Measurements from ENCODE around the gene POU2F2.

POU2F2 gene

GRCh38 chr19:42099336-42099925 is 32.8 kb downstream of the POU2F2 start:
- DNase-seq, result no peak

- DNase-seq, result no peak
Measured at GRCh38 chr19:42098781-42099180, 33.5 kb downstream of the POU2F2 start.

- no peak for DNase-seq
Measured at GRCh38 chr19:42097461-42097860, 34.8 kb downstream of the POU2F2 start.

- no peak for DNase-seq
Measured at GRCh38 chr19:42096255-42096837, 35.9 kb downstream of the POU2F2 start.

- no peak for DNase-seq
Measured at GRCh38 chr19:42095814-42096230, 36.4 kb downstream of the POU2F2 start.

- no peak for DNase-seq
Measured at GRCh38 chr19:42095142-42095813, 37.0 kb downstream of the POU2F2 start.

GRCh38 chr19:42093926-42094325 is 38.3 kb downstream of the POU2F2 start:
- no peak for DNase-seq

- DNase-seq, result no peak
Measured at GRCh38 chr19:42093505-42093904, 38.7 kb downstream of the POU2F2 start.

GRCh38 chr19:42092350-42092749 is 39.9 kb downstream of the POU2F2 start:
- peak; percentile 33 for DNase-seq

GRCh38 chr19:42091742-42092141 is 40.5 kb downstream of the POU2F2 start:
- DNase-seq, result no peak

- no peak for DNase-seq
Measured at GRCh38 chr19:42091300-42091699, 40.9 kb downstream of the POU2F2 start.

- no peak for DNase-seq
Measured at GRCh38 chr19:42090672-42091071, 41.6 kb downstream of the POU2F2 start.

- DNase-seq, result no peak
Measured at GRCh38 chr19:42089772-42090171, 42.5 kb downstream of the POU2F2 start.

GRCh38 chr19:42089191-42089750 is 43.0 kb downstream of the POU2F2 start:
- no peak for DNase-seq

- DNase-seq, result peak; percentile 31
Measured at GRCh38 chr19:42088471-42089190, 43.6 kb downstream of the POU2F2 start.

GRCh38 chr19:42086770-42087550 is 45.3 kb downstream of the POU2F2 start:
- no peak for DNase-seq

- no peak for DNase-seq
Measured at GRCh38 chr19:42086188-42086736, 46.0 kb downstream of the POU2F2 start.

- no peak for DNase-seq
Measured at GRCh38 chr19:42083537-42083936, 48.7 kb downstream of the POU2F2 start.

GRCh38 chr19:42081584-42082203 is 50.6 kb downstream of the POU2F2 start:
- DNase-seq, result peak; percentile 41

- no peak for DNase-seq
Measured at GRCh38 chr19:42080764-42081375, 51.4 kb downstream of the POU2F2 start.
